AG04450 (cell line): ENCODE measurements around the gene SEC24B. TPM values are rescaled to one million over a fixed set of nuclear protein-coding genes. Genes with fewer than 3 reads are reported as not detected.
"Not testable (repeated sequence)": the region's sequence is repeated elsewhere in the genome, so short reads cannot be mapped to it uniquely, and the experiment has no call there.

ENCODE experiments used
- CTCF ChIA-PET: fragments of 300-600, 350-600 bp; formaldehyde crosslinking; extraction: SDS; loops from one replicate; lab custom pipeline; 2022; ENCODE audit warnings: antibody characterized with exemption, inconsistent platforms; lab: Charles Lee
- POLR2A ChIA-PET: fragments of 350-600 bp; formaldehyde crosslinking; extraction: SDS; loops from one replicate; lab custom pipeline; 2021; ENCODE audit warnings: antibody characterized with exemption, inconsistent platforms; lab: Yijun Ruan, JAX
- DNase-seq: peaks from one replicate; pipeline ENCODE4 v3.0.0-alpha.2; 2011; ENCODE audit warnings: low read depth, low spot score
- H3K27ac ChIP-seq: one replicate; pipeline ENCODE4 v1.5.1; 2012; ENCODE audit warnings: low read depth, low read length, control low read depth
- H3K27me3 ChIP-seq: one replicate; pipeline ENCODE4 v1.6.0; 2012; ENCODE audit warnings: low read length; ENCODE audit not compliant: control insufficient read depth, insufficient read depth
- H3K4me3 ChIP-seq: 2 replicates; pipeline ENCODE4 v1.5.1; 2011; ENCODE audit warnings: mild to moderate bottlenecking, low read depth, low read length, control low read depth
- H3K9me3 ChIP-seq: 2 replicates; pipeline ENCODE4 v1.5.1; 2012; ENCODE audit warnings: low read length; ENCODE audit not compliant: control insufficient read depth, insufficient read depth
- CTCF ChIP-seq: IDR thresholded peaks from 2 replicates; pipeline ENCODE4 v1.5.1; 2011; ENCODE audit warnings: low read depth, low read length, control low read depth, inconsistent platforms
- polyA plus RNA-seq: library from polyadenylated mRNA; depleted of rRNA; stranded (reverse); fragments of >200 nt; gene quantifications from 2 replicates; pipeline ENCODE4 v1.2.3, GENCODE V29; 2011

SEC24B gene
- polyA plus RNA-seq, 1 experiment, result 55.9 TPM

GRCh38 chr4:109572154-109572553, 138.5 kb downstream of the SEC24B start:
- H3K27me3 ChIP-seq, result no peaks in the 10 kb centered on the region
- DNase-seq, result no peak
- H3K4me3 ChIP-seq, result no peak overlapping the region
- H3K27ac ChIP-seq, result no peak overlapping the region
- ChIA-PET POLR2A (no interaction called here), CTCF (no interaction called here)
- no peaks in the 10 kb centered on the region for H3K9me3 ChIP-seq
- TF ChIP-seq CTCF, result no peak

GRCh38 chr4:109574443-109574850, 140.8 kb downstream of the SEC24B start:
- peak; percentile 20; the same call in 1 of the 2 replicates for TF ChIP-seq CTCF
- Histone ChIP-seq H3K9me3 (no peaks in the 10 kb centered on the region), H3K27me3 (no peaks in the 10 kb centered on the region), H3K4me3 (no peak overlapping the region), H3K27ac (no peak overlapping the region)
- no peak for DNase-seq
- ChIA-PET POLR2A (no interaction called here), CTCF (no interaction called here)

GRCh38 chr4:109574931-109575804, 141.6 kb downstream of the SEC24B start:
- Histone ChIP-seq H3K27me3 (no peaks in the 10 kb centered on the region), H3K27ac (no peak overlapping the region), H3K9me3 (no peaks in the 10 kb centered on the region), H3K4me3 (no peak overlapping the region)
- TF ChIP-seq CTCF, result no peak
- no peak for DNase-seq
- POLR2A ChIA-PET, result no interaction called here
- CTCF ChIA-PET, result no interaction called here

- DNase-seq, result no peak
- H3K9me3 ChIP-seq, result no peaks in the 10 kb centered on the region
- ChIA-PET CTCF (interaction anchor here (0.5 kb wide), 1 partner anchor 236 kb away, joined by 3 read pairs; no protein-coding TSS in a partner anchor), POLR2A (no interaction called here)
- no peak overlapping the region for H3K4me3 ChIP-seq
- no peaks in the 10 kb centered on the region for H3K27me3 ChIP-seq
- TF ChIP-seq CTCF, result no peak
- H3K27ac ChIP-seq, result no peak overlapping the region
These were observed 142.8 kb downstream of the SEC24B start for GRCh38 chr4:109576462-109576861.

- Histone ChIP-seq H3K4me3 (no peak overlapping the region), H3K27me3 (no peaks in the 10 kb centered on the region), H3K9me3 (no peaks in the 10 kb centered on the region), H3K27ac (no peak overlapping the region)
- no peak for TF ChIP-seq CTCF
- DNase-seq, result no peak
- ChIA-PET CTCF (no interaction called here), POLR2A (no interaction called here)
These were observed 145.2 kb downstream of the SEC24B start for GRCh38 chr4:109578846-109579245.

GRCh38 chr4:109579997-109580396, 146.4 kb downstream of the SEC24B start:
- DNase-seq, POLR2A ChIA-PET, H3K27me3 ChIP-seq, H3K9me3 ChIP-seq, H3K4me3 ChIP-seq, H3K27ac ChIP-seq: not testable (repeated sequence)
- CTCF ChIA-PET, result interaction anchor here (0.6 kb wide), 1 partner anchor 62 kb away, joined by 4 read pairs; no protein-coding TSS in a partner anchor
